Thoracic aorta (tissue), 2 donors: ENCODE results near the gene ZBTB16. TPM values are rescaled to one million over a fixed set of nuclear protein-coding genes. Genes with fewer than 3 reads are reported as not detected.

Experiments used
- ATAC-seq: fragments of 150-250 bp; one replicate; pipeline ENCODE4 v1.8.0; 2017; ENCODE audit warnings: low read depth; ENCODE audit not compliant: insufficient number of reproducible peaks, low FRiP score
- DNase-seq: peaks from one replicate; pipeline ENCODE4 v3.0.0-alpha.2; 2020; ENCODE audit warnings: low spot score
- H3K27ac ChIP-seq, 2 donors: fragments of 200-600 bp; sonication (generic); 1 replicate in 1 of 2; 2 replicates in 1 of 2; pipeline ENCODE4 v1.5.1; 2016; ENCODE audit warnings: mild to moderate bottlenecking in 2 of 2, moderate library complexity in 2 of 2
- H3K27me3 ChIP-seq: fragments of 200-600 bp; sonication (generic); replicated peaks from 2 replicates; pipeline ENCODE4 v1.6.0; 2016; ENCODE audit warnings: mild to moderate bottlenecking; ENCODE audit not compliant: insufficient read depth
- H3K36me3 ChIP-seq: fragments of 200-600 bp; sonication (generic); one replicate; pipeline ENCODE4 v1.5.1; 2016
- H3K4me1 ChIP-seq, 2 donors: fragments of 200-600 bp; sonication (generic); 1 replicate in 1 of 2; 2 replicates in 1 of 2; pipeline versions ENCODE4 v1.5.1 to v1.6.0; 2016; ENCODE audit warnings: low read depth in 2 of 2, mild to moderate bottlenecking in 1 of 2; ENCODE audit not compliant: control insufficient read depth in 1 of 2
- H3K4me3 ChIP-seq: fragments of 200-600 bp; sonication (generic); 2 replicates; pipeline ENCODE4 v1.5.1; 2016; ENCODE audit warnings: mild to moderate bottlenecking
- H3K9me3 ChIP-seq: fragments of 200-600 bp; sonication (generic); 2 replicates; pipeline ENCODE4 v1.5.1; 2016
- CTCF ChIP-seq: fragments of 200-600 bp; sonication (generic); IDR thresholded peaks from one replicate; pipeline ENCODE4 v1.5.1; 2019; ENCODE audit warnings: antibody characterized with exemption
- total RNA-seq, 2 donors: library from RNA; depleted of rRNA; stranded (reverse); fragments of >200 nt; gene quantifications; one replicate each; pipeline versions ENCODE4 v1.1.0 to v1.2.3, GENCODE V29; 2016

Gene ZBTB16
- total RNA-seq, 2 donors from 2014 or later = 314 to 545 TPM

DNA sequence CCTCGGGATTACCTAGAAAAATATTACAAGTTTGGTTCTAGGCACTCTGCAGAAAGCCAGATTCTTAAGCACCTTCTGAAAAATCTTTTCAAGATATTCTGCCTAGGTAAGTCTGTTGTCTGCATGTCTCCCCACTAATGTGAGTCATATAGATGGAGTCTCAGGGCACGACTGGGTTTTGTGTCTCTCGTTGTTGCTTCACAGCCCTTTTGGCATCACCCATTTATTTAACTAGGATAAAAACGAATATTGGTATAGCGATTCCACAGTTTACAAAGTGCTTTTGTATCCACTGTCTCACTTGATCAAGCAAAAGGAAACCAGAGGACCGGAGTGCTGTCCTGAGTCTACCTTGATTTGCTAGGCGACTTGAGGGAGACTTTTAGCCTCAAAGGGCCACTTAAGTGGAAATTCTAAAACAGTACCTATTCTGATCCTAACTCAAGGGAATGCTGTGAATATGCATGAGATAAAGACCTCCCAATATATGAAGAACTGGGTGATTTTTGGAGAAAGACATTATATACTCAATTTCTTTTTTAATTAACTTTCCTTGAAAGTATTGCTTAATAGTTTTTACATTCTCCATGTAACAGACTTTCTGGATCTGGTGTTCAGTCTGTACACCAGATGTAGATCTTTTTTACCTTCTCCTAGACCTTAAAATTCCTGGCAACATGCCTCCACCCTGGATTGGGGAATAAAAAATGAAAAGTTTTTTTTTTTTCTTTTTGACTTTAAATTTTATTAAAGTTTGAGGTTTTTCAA, 237.3 kb downstream of the ZBTB16 start:
- peaks cover 24% of the 10 kb centered on the region for H3K36me3 ChIP-seq
- H3K4me1 ChIP-seq = peaks cover 21 to 34% of the 10 kb centered on the region in 2 donors
- no peaks in the 10 kb centered on the region for H3K27me3 ChIP-seq
- H3K27ac ChIP-seq = peak overlapping the region; percentile 94 to 99
- no peak for TF ChIP-seq CTCF
- H3K9me3 ChIP-seq = peaks cover 5% of the 10 kb centered on the region
- DNase-seq (no peak), ATAC-seq (peak; percentile 3)
- peak overlapping the region; percentile 81 for H3K4me3 ChIP-seq

- DNase-seq (no peak), ATAC-seq (no peak)
- H3K9me3 ChIP-seq = peaks cover 9% of the 10 kb centered on the region
- peaks cover 10 to 23% of the 10 kb centered on the region in 2 donors for H3K4me1 ChIP-seq
- no peaks in the 10 kb centered on the region for H3K27me3 ChIP-seq
- TF ChIP-seq CTCF = no peak
- H3K27ac ChIP-seq = peak overlapping the region; percentile 94 to 99
- H3K36me3 ChIP-seq = peaks cover 25% of the 10 kb centered on the region
- H3K4me3 ChIP-seq = peak overlapping the region; percentile 81
Observed at GRCh38 chr11:114297806-114298709, 238.5 kb downstream of the ZBTB16 start.

DNA sequence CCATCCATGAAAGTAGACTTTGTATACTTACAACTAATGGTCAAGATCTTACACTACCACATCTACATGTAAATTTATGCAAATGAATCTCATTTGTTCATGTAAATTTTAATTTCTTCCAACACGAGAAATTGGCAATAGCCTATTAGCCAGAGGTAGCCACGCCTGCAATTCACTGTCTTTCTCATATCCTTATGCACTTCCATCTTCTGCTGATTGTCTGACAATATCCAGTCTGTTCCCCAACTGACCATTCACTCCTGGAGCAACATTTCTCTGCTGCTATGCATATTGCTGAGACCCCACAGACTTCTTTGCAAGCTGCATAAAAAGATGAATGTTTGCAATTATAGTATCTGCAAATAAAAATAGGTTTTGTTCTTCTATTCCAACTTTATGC, 239.2 kb downstream of the ZBTB16 start:
- H3K27ac ChIP-seq = peak overlapping the region; percentile 94 to 99
- H3K9me3 ChIP-seq = peaks cover 9% of the 10 kb centered on the region
- no peak for TF ChIP-seq CTCF
- peaks cover 25% of the 10 kb centered on the region for H3K36me3 ChIP-seq
- no peaks in the 10 kb centered on the region for H3K27me3 ChIP-seq
- peaks cover 12 to 21% of the 10 kb centered on the region in 2 donors for H3K4me1 ChIP-seq
- H3K4me3 ChIP-seq = peak overlapping the region; percentile 81
- ATAC-seq (no peak), DNase-seq (no peak)

Other genes with a start within 250 kb of the ZBTB16 start
- 10 to 100 TPM; 16.7 to 42.2 TPM for gene USP28, start 184.1 kb upstream of the ZBTB16 start, total RNA-seq
- gene HTR3B, start 154.9 kb upstream of the ZBTB16 start, total RNA-seq = not detected
- not detected for gene HTR3A, start 84.6 kb upstream of the ZBTB16 start, total RNA-seq
- 1,000 to 10,000 TPM in 1 of 2 donors, 100 to 1,000 TPM in 1; 583 to 1,213 TPM for gene NNMT, start 236.7 kb downstream of the ZBTB16 start, total RNA-seq